GM19193 (cell line): Measurements from ENCODE around the gene SYNM.

Experiments
- POLR2A ChIP-seq: IDR thresholded peaks from 4 replicates; pipeline ENCODE4 v1.6.1; 2011; ENCODE audit not compliant: insufficient read depth, insufficient read length; ENCODE audit errors: extremely low read depth

The SYNM gene

GRCh38 chr15:99138491-99138982 is 33.7 kb downstream of the SYNM start:
- no peak for TF ChIP-seq POLR2A

- no peak for TF ChIP-seq POLR2A
These were observed 34.4 kb downstream of the SYNM start for GRCh38 chr15:99139276-99139675.

GRCh38 chr15:99140590-99140989 is 35.7 kb downstream of the SYNM start:
- TF ChIP-seq POLR2A: no peak

GRCh38 chr15:99141943-99142342 is 37.1 kb downstream of the SYNM start:
- no peak for TF ChIP-seq POLR2A

GRCh38 chr15:99142562-99142961 is 37.7 kb downstream of the SYNM start:
- TF ChIP-seq POLR2A: no peak

- no peak for TF ChIP-seq POLR2A
These were observed 38.4 kb downstream of the SYNM start for GRCh38 chr15:99143242-99143641.

GRCh38 chr15:99143655-99144610 is 39.1 kb downstream of the SYNM start:
- no peak for TF ChIP-seq POLR2A

- TF ChIP-seq POLR2A: no peak
These were observed 40.1 kb downstream of the SYNM start for GRCh38 chr15:99145005-99145404.

GRCh38 chr15:99145778-99146177 is 40.9 kb downstream of the SYNM start:
- TF ChIP-seq POLR2A: no peak

- TF ChIP-seq POLR2A: no peak
These were observed 41.8 kb downstream of the SYNM start for GRCh38 chr15:99146661-99147060.

- TF ChIP-seq POLR2A: no peak
These were observed 44.0 kb downstream of the SYNM start for GRCh38 chr15:99148851-99149276.

GRCh38 chr15:99149366-99149765 is 44.5 kb downstream of the SYNM start:
- TF ChIP-seq POLR2A: no peak

GRCh38 chr15:99151156-99151555 is 46.3 kb downstream of the SYNM start:
- no peak for TF ChIP-seq POLR2A

- TF ChIP-seq POLR2A: no peak
These were observed 48.2 kb downstream of the SYNM start for GRCh38 chr15:99153026-99153535.

GRCh38 chr15:99154271-99154670 is 49.4 kb downstream of the SYNM start:
- no peak for TF ChIP-seq POLR2A

GRCh38 chr15:99155961-99156443 is 51.1 kb downstream of the SYNM start:
- no peak for TF ChIP-seq POLR2A
